Gastrocnemius medialis (tissue), 4 donors: Measurements from ENCODE around the gene AFAP1. TPM values are rescaled to one million over a fixed set of nuclear protein-coding genes. Genes with fewer than 3 reads are reported as not detected.

ENCODE experiments used
- ATAC-seq, 2 donors: fragments of 150-250 bp; one replicate each; pipeline ENCODE4 v1.9.1; 2016
- DNase-seq, 2 donors: peaks; one replicate each; pipeline ENCODE4 v3.0.0-alpha.2; 2019
- H3K27ac ChIP-seq, 4 donors: fragments of 200-600 bp; sonication (generic); 1 replicate in 1 of 4; 2 replicates in 3 of 4; pipeline ENCODE4 v1.5.1; 2016 to 2018; ENCODE audit warnings: mild to moderate bottlenecking in 2 of 4, moderate library complexity in 1 of 4
- H3K27me3 ChIP-seq, 3 donors: fragments of 200-600 bp; sonication (generic) in 2 of 3; 1 replicate in 1 of 3; 2 replicates in 2 of 3; pipeline versions ENCODE4 v1.5.1 to v1.6.0; 2016 to 2019; ENCODE audit warnings: mild to moderate bottlenecking in 1 of 3, moderate library complexity in 1 of 3
- H3K36me3 ChIP-seq, 2 donors: fragments of 200-600 bp; sonication (generic) in 1 of 2; one replicate each; pipeline ENCODE4 v1.5.1; 2017 to 2018
- H3K4me1 ChIP-seq, 2 donors: fragments of 200-600 bp; sonication (generic) in 1 of 2; one replicate each; pipeline ENCODE4 v1.5.1; 2016 to 2017; ENCODE audit warnings: mild to moderate bottlenecking in 2 of 2
- H3K4me3 ChIP-seq, 4 donors: fragments of 200-600 bp; sonication (generic) in 3 of 4; 1 replicate in 1 of 4; 2 replicates in 3 of 4; pipeline ENCODE4 v1.5.1; 2016 to 2019; ENCODE audit warnings: mild to moderate bottlenecking in 2 of 4
- H3K9me3 ChIP-seq, 3 donors: fragments of 200-600 bp; sonication (generic) in 2 of 3; 1 replicate in 1 of 3; 2 replicates in 2 of 3; pipeline ENCODE4 v1.5.1; 2016 to 2019
- CTCF ChIP-seq, 5 experiments: fragments of 450-650 bp in 3 of 5; fragments of 200-600 bp in 2 of 5; sonication (generic) in 2 of 5; IDR thresholded peaks in 4 of 5; conservative IDR thresholded peaks in 1 of 5; 1 replicate in 4 of 5; 2 replicates in 1 of 5; pipeline ENCODE4 v1.5.1; 2016 to 2019; ENCODE audit warnings: antibody characterized with exemption in 5 of 5, mild to moderate bottlenecking in 3 of 5, moderate library complexity in 3 of 5
- POLR2A ChIP-seq, 2 donors: fragments of 450-650 bp; IDR thresholded peaks; one replicate each; pipeline ENCODE4 v1.6.1; 2017; ENCODE audit warnings: antibody characterized with exemption in 2 of 2, mild to moderate bottlenecking in 2 of 2, moderate library complexity in 2 of 2
- in situ Hi-C, 4 donors: fragments of 200-750 bp; cut with MboI; loops; one replicate each; pipeline versions ENCODE4 v1.15.0 to v1.8.0; 2017; ENCODE audit warnings: low sequenced_read_pairs in 4 of 4
- intact Hi-C: fragments of 100-400 bp; cut with DNase I; formaldehyde crosslinking; loops from one replicate; pipeline ENCODE4 v1.15.1; 2023; ENCODE audit warnings: low total_unique reads
- total RNA-seq, 4 donors: library from RNA; depleted of rRNA; stranded (reverse); fragments of >200 nt; gene quantifications; one replicate each; pipeline versions ENCODE4 v1.1.0 to v1.2.3, GENCODE V29; 2016

Gene AFAP1
- total RNA-seq, 4 donors from 2014 or later = 1.5 to 8.6 (median 3.5) TPM

DNA sequence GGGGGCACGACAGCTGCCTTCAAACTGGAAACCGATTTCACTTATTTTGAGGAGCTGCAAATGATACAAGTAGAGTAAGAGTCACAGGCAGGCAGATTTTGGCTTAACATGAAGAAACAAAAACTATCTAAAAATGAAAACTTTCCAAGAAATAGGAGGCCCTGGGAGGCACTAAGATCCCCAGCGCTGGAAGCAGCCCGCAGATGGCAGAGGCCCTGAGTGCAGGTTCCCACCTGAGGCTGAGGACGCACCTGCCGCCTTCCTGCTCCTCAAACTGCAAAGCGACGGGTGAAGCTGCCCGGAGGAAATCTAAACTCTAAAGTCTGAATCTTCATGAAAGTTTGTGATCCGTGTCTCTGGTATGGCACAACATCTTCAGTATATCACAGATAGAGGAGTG lies 138.7 kb downstream of the AFAP1 start:
- intact Hi-C loops = loop anchor here (5.0 kb wide), 1 partner anchor 609 kb away; the partner anchor contains the start of gene SORCS2
- TF ChIP-seq POLR2A (IDR thresholded peaks at IDR 0.05) = no peak
- TF ChIP-seq CTCF (IDR thresholded peaks at IDR 0.05 in 4 of 5, conservative IDR thresholded peaks at IDR 0.05 in 1 of 5) = no peak
- H3K36me3 ChIP-seq = peaks cover 0 to 4% of the 10 kb centered on the region in 2 donors
- no peak overlapping the region for H3K27ac ChIP-seq
- H3K4me3 ChIP-seq = no peak overlapping the region
- no peaks in the 10 kb centered on the region for H3K27me3 ChIP-seq
- ATAC-seq = no peak
- no peak for DNase-seq
- no peaks in the 10 kb centered on the region for H3K9me3 ChIP-seq
- peaks cover 14 to 16% of the 10 kb centered on the region in 2 donors for H3K4me1 ChIP-seq
- in situ Hi-C loops = loop anchor here (5.0 to 25.0 kb wide), 7 partner anchors 121 to 636 kb away; partner anchors contain the start of genes ACOX3 (in 1 of the 4), SH3TC1 (in 1 of the 4) and TRMT44 (in 1 of the 4)

- ATAC-seq = no peak
- Histone ChIP-seq H3K9me3 (no peaks in the 10 kb centered on the region), H3K27me3 (no peaks in the 10 kb centered on the region), H3K4me1 (peaks cover 8 to 10% of the 10 kb centered on the region in 2 donors), H3K27ac (no peak overlapping the region), H3K36me3 (peaks cover 0 to 4% of the 10 kb centered on the region in 2 donors), H3K4me3 (no peak overlapping the region)
- intact Hi-C loops (loop anchor here (5.0 kb wide), 1 partner anchor 608 kb away; the partner anchor contains the start of gene SORCS2), in situ Hi-C loops (loop anchor here (5.0 to 25.0 kb wide), 7 partner anchors 122 to 637 kb away; partner anchors contain the start of genes ACOX3 (in 1 of the 4), SH3TC1 (in 1 of the 4) and TRMT44 (in 1 of the 4))
- no peak for DNase-seq
- no peak for TF ChIP-seq CTCF (IDR thresholded peaks at IDR 0.05 in 4 of 5, conservative IDR thresholded peaks at IDR 0.05 in 1 of 5)
- no peak for TF ChIP-seq POLR2A (IDR thresholded peaks at IDR 0.05)
Observed at GRCh38 chr4:7800410-7800809, 139.3 kb downstream of the AFAP1 start.

- ATAC-seq = no peak
- intact Hi-C loops (loop anchor here (5.0 kb wide), 1 partner anchor 607 kb away; the partner anchor contains the start of gene SORCS2), in situ Hi-C loops (loop anchor here (5.0 to 25.0 kb wide), 7 partner anchors 123 to 638 kb away; partner anchors contain the start of genes ACOX3 (in 1 of the 4), SH3TC1 (in 1 of the 4) and TRMT44 (in 1 of the 4))
- H3K4me3 ChIP-seq = no peak overlapping the region
- DNase-seq = no peak
- TF ChIP-seq POLR2A (IDR thresholded peaks at IDR 0.05) (no peak), CTCF (IDR thresholded peaks at IDR 0.05 in 4 of 5, conservative IDR thresholded peaks at IDR 0.05 in 1 of 5) (no peak)
- H3K27ac ChIP-seq = no peak overlapping the region
- peaks cover 0 to 4% of the 10 kb centered on the region in 2 donors for H3K36me3 ChIP-seq
- no peaks in the 10 kb centered on the region for H3K9me3 ChIP-seq
- peaks cover 8 to 10% of the 10 kb centered on the region in 2 donors for H3K4me1 ChIP-seq
- H3K27me3 ChIP-seq = no peaks in the 10 kb centered on the region
Observed at GRCh38 chr4:7799736-7800135, 139.9 kb downstream of the AFAP1 start.

DNA sequence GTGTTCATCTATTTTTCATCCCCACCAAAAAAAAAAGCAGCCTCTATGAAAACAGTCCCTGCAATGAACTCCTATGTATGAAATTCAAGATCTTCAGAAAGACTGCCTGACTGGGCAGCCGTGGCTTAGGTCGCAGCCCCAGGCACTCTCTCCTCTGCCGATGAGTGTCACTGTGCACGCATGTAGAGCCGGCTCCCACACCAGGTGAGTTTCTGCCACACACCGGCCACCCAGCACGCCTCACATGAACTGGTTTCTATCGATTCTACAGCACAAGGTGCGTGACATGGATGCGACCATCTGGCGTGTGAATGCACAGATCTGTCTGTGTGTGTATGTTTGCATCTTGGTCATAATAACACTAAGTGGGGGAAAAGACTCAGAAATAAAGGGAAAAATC lies 140.4 kb downstream of the AFAP1 start:
- Histone ChIP-seq H3K27me3 (no peaks in the 10 kb centered on the region), H3K4me3 (no peak overlapping the region), H3K27ac (no peak overlapping the region), H3K4me1 (peaks cover 7 to 8% of the 10 kb centered on the region in 2 donors), H3K36me3 (peaks cover 0 to 4% of the 10 kb centered on the region in 2 donors), H3K9me3 (no peaks in the 10 kb centered on the region)
- TF ChIP-seq CTCF (IDR thresholded peaks at IDR 0.05 in 4 of 5, conservative IDR thresholded peaks at IDR 0.05 in 1 of 5) (no peak), POLR2A (IDR thresholded peaks at IDR 0.05) (no peak)
- in situ Hi-C loops (no loop called here), intact Hi-C loops (no loop called here)
- no peak for DNase-seq
- no peak for ATAC-seq
